Measurements from ENCODE around the gene ZBTB16. TPM values are rescaled to one million over a fixed set of nuclear protein-coding genes. Genes with fewer than 3 reads are reported as not detected.
A peak's percentile ranks its signal among the peaks of the same experiment; 100 is the strongest.

The ZBTB16 gene
- total RNA-seq, 1 experiment from 2014 or later, result 70.4 TPM

GRCh38 chr11:114162719-114163123 lies 103.2 kb downstream of the ZBTB16 start:
- POLR2A ChIA-PET, result interaction anchor here (0.7 to 33.6 kb wide), 27 partner anchors 1 to 142 kb away, joined by 3 to 1399 read pairs (median 5); partner anchors contain the start of genes NNMT and ZBTB16
- no TSS peak for BruUV-seq (replicated peaks)
- CTCF ChIA-PET, result interaction anchor here (0.7 to 1.3 kb wide), 3 partner anchors 12 to 34 kb away, joined by 3 read pairs; no protein-coding TSS in a partner anchor
- peaks cover 94% of the 10 kb centered on the region for H3K4me1 Mint-ChIP-seq (ENCODE audit: insufficient read depth, unreplicated experiment)
- intact Hi-C loops (cut with micrococcal nuclease), result loop anchor here (1.0 to 5.0 kb wide), 2 partner anchors 35 to 80 kb away; no protein-coding TSS in a partner anchor
- peak; percentile 99 for DNase-seq (ENCODE audit: unreplicated experiment)
- no peaks in the 10 kb centered on the region for H3K27me3 Mint-ChIP-seq (ENCODE audit: insufficient read depth, unreplicated experiment)
- H3K27ac Mint-ChIP-seq (ENCODE audit: low read depth, unreplicated experiment), result peak overlapping the region; percentile 99
- H3K9me3 Mint-ChIP-seq (ENCODE audit: unreplicated experiment), result no peaks in the 10 kb centered on the region
- TF ChIP-seq, protein P1, sequence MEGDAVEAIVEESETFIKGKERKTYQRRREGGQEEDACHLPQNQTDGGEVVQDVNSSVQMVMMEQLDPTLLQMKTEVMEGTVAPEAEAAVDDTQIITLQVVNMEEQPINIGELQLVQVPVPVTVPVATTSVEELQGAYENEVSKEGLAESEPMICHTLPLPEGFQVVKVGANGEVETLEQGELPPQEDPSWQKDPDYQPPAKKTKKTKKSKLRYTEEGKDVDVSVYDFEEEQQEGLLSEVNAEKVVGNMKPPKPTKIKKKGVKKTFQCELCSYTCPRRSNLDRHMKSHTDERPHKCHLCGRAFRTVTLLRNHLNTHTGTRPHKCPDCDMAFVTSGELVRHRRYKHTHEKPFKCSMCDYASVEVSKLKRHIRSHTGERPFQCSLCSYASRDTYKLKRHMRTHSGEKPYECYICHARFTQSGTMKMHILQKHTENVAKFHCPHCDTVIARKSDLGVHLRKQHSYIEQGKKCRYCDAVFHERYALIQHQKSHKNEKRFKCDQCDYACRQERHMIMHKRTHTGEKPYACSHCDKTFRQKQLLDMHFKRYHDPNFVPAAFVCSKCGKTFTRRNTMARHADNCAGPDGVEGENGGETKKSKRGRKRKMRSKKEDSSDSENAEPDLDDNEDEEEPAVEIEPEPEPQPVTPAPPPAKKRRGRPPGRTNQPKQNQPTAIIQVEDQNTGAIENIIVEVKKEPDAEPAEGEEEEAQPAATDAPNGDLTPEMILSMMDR (IDR thresholded peaks at IDR 0.05; ENCODE audit: unreplicated experiment), result no peak
- peak overlapping the region; percentile 45 for H3K4me3 Mint-ChIP-seq (ENCODE audit: unreplicated experiment)
- peaks cover 100% of the 10 kb centered on the region for H3K36me3 Mint-ChIP-seq (ENCODE audit: insufficient read depth, unreplicated experiment)

- H3K4me3 Mint-ChIP-seq (ENCODE audit: unreplicated experiment), result peak overlapping the region; percentile 45
- H3K9me3 Mint-ChIP-seq (ENCODE audit: unreplicated experiment), result no peaks in the 10 kb centered on the region
- intact Hi-C loops (cut with micrococcal nuclease), result loop anchor here (1.0 to 5.0 kb wide), 2 partner anchors 34 to 81 kb away; no protein-coding TSS in a partner anchor
- peaks cover 94% of the 10 kb centered on the region for H3K4me1 Mint-ChIP-seq (ENCODE audit: insufficient read depth, unreplicated experiment)
- TF ChIP-seq, protein P1 (IDR thresholded peaks at IDR 0.05; ENCODE audit: unreplicated experiment), result no peak
- BruUV-seq (replicated peaks), result no TSS peak
- H3K36me3 Mint-ChIP-seq (ENCODE audit: insufficient read depth, unreplicated experiment), result peaks cover 100% of the 10 kb centered on the region
- H3K27me3 Mint-ChIP-seq (ENCODE audit: insufficient read depth, unreplicated experiment), result no peaks in the 10 kb centered on the region
- ChIA-PET POLR2A (interaction anchor here (0.7 to 33.6 kb wide), 24 partner anchors 0 to 141 kb away, joined by 3 to 1399 read pairs (median 5); partner anchors contain the start of genes NNMT and ZBTB16), CTCF (interaction anchor here (0.7 to 1.3 kb wide), 3 partner anchors 12 to 33 kb away, joined by 3 read pairs; no protein-coding TSS in a partner anchor)
- H3K27ac Mint-ChIP-seq (ENCODE audit: low read depth, unreplicated experiment), result peak overlapping the region; percentile 99
- peak; percentile 91 for DNase-seq (ENCODE audit: unreplicated experiment)
Measured at GRCh38 chr11:114163229-114163631, 103.7 kb downstream of the ZBTB16 start.

DNA sequence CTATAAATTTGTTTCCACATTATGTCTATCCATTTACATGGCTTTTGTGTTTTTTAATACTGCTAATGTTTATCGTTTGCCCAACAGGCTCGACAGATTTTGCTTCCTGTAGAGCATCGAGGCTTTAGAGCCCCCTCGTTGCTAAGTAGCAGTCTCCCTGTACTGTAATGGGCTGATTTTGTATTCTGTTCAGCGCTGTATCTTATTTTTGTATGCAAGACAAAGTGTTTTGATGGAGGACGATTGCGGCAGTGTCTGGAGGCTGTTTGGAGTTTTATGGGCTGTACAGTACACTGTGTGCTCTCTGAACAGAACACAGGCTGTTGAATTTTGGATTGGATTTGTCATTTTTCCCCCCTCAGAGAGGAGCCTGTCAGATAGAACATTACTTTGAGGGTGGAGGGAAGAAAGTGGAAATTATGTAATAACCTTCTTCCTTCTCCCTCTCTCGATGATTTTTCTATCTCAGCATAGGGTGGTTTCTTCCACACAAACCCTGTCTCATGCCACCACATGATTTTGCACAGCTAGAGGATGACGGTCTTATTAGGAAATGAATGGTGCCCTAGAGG lies 104.4 kb downstream of the ZBTB16 start:
- ChIA-PET CTCF (interaction anchor here (0.5 kb wide), 1 partner anchor 124 kb away, joined by 3 read pairs; no protein-coding TSS in a partner anchor), POLR2A (interaction anchor here (1.0 to 33.6 kb wide), 15 partner anchors 1 to 135 kb away, joined by 3 to 1399 read pairs (median 22); partner anchors contain the start of genes NNMT and ZBTB16)
- intact Hi-C loops (cut with micrococcal nuclease), result loop anchor here (1.0 to 5.0 kb wide), 2 partner anchors 33 to 82 kb away; no protein-coding TSS in a partner anchor
- peak overlapping the region; percentile 99 for H3K27ac Mint-ChIP-seq (ENCODE audit: low read depth, unreplicated experiment)
- peaks cover 94% of the 10 kb centered on the region for H3K4me1 Mint-ChIP-seq (ENCODE audit: insufficient read depth, unreplicated experiment)
- H3K4me3 Mint-ChIP-seq (ENCODE audit: unreplicated experiment), result peak overlapping the region; percentile 45
- TF ChIP-seq, protein P1 (IDR thresholded peaks at IDR 0.05; ENCODE audit: unreplicated experiment), result no peak
- BruUV-seq (replicated peaks), result no TSS peak
- peak; percentile 36 for DNase-seq (ENCODE audit: unreplicated experiment)
- H3K27me3 Mint-ChIP-seq (ENCODE audit: insufficient read depth, unreplicated experiment), result no peaks in the 10 kb centered on the region
- peaks cover 100% of the 10 kb centered on the region for H3K36me3 Mint-ChIP-seq (ENCODE audit: insufficient read depth, unreplicated experiment)
- H3K9me3 Mint-ChIP-seq (ENCODE audit: unreplicated experiment), result no peaks in the 10 kb centered on the region

- intact Hi-C loops (cut with micrococcal nuclease), result loop anchor here (5.0 kb wide), 1 partner anchor 82 kb away; no protein-coding TSS in a partner anchor
- peaks cover 94% of the 10 kb centered on the region for H3K4me1 Mint-ChIP-seq (ENCODE audit: insufficient read depth, unreplicated experiment)
- DNase-seq (ENCODE audit: unreplicated experiment), result no peak
- peak overlapping the region; percentile 99 for H3K27ac Mint-ChIP-seq (ENCODE audit: low read depth, unreplicated experiment)
- no peaks in the 10 kb centered on the region for H3K9me3 Mint-ChIP-seq (ENCODE audit: unreplicated experiment)
- no peaks in the 10 kb centered on the region for H3K27me3 Mint-ChIP-seq (ENCODE audit: insufficient read depth, unreplicated experiment)
- CTCF ChIA-PET, result no interaction called here
- BruUV-seq (replicated peaks), result no TSS peak
- peak overlapping the region; percentile 29 for H3K4me3 Mint-ChIP-seq (ENCODE audit: unreplicated experiment)
- POLR2A ChIA-PET, result interaction anchor here (1.0 to 33.6 kb wide), 11 partner anchors 1 to 135 kb away, joined by 3 to 1399 read pairs (median 31); partner anchors contain the start of genes NNMT and ZBTB16
- H3K36me3 Mint-ChIP-seq (ENCODE audit: insufficient read depth, unreplicated experiment), result peaks cover 100% of the 10 kb centered on the region
- TF ChIP-seq, protein P1 (IDR thresholded peaks at IDR 0.05; ENCODE audit: unreplicated experiment), result no peak
Measured at GRCh38 chr11:114164546-114164945, 105.0 kb downstream of the ZBTB16 start.
